Retinal pigment epithelial cell (primary cell): ENCODE results near the gene HNRNPLL.

ENCODE experiments used
- DNase-seq: peaks from one replicate; pipeline ENCODE4 v3.0.0-alpha.2; 2010; ENCODE audit warnings: low read depth
- H3K4me3 ChIP-seq: 2 replicates; pipeline ENCODE4 v1.5.1; 2011; ENCODE audit warnings: mild to moderate bottlenecking, low read length, control low read depth, moderate library complexity
- TF ChIP-seq, protein P1 (sequence below): conservative IDR thresholded peaks from 2 replicates; pipeline ENCODE4 v1.5.1; 2011; ENCODE audit warnings: low read depth, low read length, control low read depth, inconsistent platforms

Gene HNRNPLL

DNA sequence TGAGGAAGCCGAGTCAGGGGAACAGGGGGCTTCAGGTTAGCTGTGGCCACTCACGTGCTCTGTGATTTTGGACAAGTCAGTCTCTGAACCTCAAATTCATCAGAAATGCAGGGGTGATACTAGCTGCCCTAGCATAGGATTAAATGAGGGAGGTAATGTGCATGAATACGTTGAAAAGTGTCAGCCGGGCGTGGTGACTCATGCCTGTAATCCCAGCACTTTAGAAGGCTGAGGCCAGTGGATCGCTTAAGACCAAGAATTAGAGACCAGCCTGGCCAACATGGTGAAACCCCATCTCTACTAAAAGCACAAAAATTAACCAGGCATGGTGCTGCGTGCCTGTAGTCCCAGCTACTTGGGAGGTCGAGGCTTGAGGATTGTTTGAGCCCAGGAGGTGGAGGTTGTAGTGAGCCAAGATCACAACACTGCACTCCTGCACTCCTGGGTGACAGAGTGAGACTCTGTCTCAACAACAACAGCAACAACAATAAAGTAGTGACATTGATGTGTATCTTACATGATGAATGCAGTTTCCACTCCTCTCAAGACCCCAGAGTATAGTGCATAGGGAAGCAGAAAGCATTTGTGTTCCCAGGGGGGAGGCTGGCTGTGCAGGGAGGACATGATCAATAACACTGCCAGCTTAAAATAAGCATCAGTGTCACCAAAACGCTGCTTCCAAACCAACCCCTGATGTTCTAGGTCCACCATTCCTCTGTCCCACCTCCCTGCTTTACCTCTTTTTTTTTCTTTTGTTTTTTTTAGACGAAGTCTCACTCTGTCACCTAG lies 68.8 kb downstream of the HNRNPLL start:
- DNase-seq, result peak; percentile 58
- TF ChIP-seq, protein P1, sequence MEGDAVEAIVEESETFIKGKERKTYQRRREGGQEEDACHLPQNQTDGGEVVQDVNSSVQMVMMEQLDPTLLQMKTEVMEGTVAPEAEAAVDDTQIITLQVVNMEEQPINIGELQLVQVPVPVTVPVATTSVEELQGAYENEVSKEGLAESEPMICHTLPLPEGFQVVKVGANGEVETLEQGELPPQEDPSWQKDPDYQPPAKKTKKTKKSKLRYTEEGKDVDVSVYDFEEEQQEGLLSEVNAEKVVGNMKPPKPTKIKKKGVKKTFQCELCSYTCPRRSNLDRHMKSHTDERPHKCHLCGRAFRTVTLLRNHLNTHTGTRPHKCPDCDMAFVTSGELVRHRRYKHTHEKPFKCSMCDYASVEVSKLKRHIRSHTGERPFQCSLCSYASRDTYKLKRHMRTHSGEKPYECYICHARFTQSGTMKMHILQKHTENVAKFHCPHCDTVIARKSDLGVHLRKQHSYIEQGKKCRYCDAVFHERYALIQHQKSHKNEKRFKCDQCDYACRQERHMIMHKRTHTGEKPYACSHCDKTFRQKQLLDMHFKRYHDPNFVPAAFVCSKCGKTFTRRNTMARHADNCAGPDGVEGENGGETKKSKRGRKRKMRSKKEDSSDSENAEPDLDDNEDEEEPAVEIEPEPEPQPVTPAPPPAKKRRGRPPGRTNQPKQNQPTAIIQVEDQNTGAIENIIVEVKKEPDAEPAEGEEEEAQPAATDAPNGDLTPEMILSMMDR, result no peak
- H3K4me3 ChIP-seq, result no peak overlapping the region

DNA sequence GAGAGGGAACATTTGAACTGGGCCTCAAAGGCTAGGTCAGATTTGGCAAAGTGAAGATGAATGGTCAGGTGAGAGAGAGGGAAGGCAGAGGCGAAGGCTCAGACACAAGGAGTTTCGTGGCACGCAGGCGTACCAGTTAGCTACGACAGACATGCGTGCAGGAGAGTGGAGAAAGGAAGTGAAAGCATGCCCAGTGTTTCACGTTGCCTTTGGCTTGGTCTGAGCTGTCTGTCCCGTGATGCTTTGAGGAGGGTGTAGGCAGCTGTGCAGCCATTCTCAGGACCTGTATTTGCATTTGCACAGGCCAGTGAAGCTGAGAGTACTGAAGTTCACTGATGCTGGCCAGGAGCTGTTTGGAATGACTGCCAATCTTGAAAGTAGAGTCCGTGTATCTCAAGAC lies 69.5 kb downstream of the HNRNPLL start:
- no peak overlapping the region for H3K4me3 ChIP-seq
- TF ChIP-seq, protein P1, result no peak
- no peak for DNase-seq

DNA sequence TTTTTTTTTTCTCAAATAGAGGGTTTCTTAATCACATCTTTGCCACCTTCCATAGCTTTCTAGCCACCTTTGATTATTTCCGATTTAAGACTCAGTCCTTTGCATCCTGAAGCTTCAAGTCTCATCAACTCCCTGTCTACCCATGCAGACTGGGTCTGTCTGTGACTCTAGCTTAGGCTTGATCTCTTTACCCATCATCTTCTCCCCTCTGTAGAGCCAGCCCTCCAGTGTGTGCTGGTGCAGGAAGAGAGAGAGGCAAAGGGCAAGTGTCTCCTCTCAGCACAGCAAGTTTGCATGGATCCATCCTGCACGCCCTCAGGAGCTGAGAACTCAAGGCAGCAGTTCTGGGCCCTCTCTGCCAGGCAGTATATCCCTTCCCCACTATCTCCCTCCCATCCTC lies 70.4 kb downstream of the HNRNPLL start:
- H3K4me3 ChIP-seq, result no peak overlapping the region
- TF ChIP-seq, protein P1, result no peak
- no peak for DNase-seq

DNA sequence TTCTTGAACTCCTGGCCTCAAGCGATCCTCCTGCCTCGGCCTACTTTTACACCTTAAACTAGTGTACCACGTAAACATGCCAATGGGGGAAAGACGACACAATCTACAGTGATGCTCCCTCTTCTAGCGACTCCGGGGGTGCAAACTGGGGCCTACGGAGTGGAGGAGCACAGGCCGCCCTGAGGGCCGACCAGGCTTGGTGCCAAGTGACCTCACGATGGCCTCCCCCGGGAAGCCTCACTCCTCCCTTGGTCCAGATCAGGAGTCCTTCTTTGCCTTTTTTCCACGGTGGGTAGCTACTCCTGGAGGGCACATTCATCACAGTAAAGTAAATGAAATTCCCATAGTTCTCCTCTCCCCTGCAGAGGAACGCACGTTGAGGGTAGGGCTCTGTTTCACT lies 73.5 kb downstream of the HNRNPLL start:
- TF ChIP-seq, protein P1, result no peak
- DNase-seq, result no peak
- no peak overlapping the region for H3K4me3 ChIP-seq

DNA sequence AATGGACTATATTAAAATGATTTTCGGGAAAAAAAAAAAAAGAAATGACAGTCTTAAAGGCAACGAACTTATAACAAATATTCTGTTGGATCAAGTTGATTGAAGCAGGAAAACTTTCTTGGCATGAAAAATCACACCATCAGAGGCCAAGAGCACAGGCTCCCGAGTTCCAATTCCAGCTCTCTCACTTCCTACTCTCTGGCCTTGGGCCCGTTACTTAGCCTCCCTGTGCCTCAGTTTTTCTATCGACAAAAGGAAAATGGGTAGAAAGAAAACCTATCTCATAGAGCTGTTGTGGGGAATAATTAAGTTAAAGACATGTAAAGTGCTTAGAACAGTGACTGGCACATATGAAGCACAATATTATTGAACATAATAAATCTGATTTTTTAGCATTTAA lies 74.2 kb downstream of the HNRNPLL start:
- peak overlapping the region; percentile 48 for H3K4me3 ChIP-seq
- TF ChIP-seq, protein P1, result no peak
- DNase-seq, result no peak

DNA sequence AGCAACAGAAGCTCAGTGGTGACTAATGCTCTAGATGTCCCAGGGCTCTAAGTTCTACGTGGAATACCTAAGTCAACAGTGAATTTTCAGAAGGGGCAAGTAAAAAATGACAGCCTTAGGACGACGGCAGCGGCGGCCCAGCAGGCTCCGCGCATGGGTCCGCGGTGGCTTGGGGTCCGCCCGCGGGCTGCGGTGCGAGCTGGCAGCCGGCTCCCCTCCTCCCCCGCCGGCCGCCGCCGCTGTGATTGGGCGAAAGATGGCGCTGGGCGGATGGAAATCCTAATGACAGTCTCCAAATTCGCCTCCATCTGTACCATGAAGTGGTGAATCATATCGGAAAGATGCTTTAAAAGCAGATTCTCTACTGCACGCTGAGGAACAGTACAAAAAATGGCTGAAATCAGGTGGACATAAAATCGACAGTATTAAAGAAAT lies 74.7 kb downstream of the HNRNPLL start:
- TF ChIP-seq, protein P1, result no peak
- peak overlapping the region; percentile 48 for H3K4me3 ChIP-seq
- DNase-seq, result no peak

DNA sequence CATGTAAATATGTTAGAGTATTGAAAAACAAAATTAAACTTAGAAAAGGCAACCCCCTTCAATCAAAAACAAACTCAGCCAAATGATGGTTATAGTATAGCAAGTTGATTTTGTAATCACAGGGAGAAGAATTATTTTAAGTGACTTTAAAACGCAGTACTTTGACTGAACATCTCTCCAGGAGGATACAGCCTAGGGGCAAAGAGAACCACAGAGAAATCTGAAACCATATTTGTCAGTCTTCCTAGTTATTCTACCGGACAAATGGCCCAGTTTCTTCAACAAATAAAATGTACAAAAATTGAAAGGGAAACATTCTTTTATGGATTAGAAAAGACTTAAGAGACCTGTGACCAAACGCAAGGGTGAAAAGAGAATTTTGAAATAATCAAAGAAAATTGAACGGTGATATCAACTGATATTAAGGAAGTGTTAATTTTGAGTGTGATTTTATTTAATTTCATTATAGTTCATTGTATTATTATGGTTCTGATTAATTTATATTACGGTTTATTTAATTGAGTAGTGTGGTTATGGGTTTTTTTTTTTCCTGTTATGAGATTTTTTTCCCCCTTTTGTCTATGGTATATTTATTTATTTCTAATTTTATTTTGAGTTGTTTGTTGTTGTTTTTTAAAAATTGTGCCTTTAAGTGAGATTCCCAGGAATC lies 75.3 kb downstream of the HNRNPLL start:
- peak overlapping the region; percentile 48 for H3K4me3 ChIP-seq
- TF ChIP-seq, protein P1, result no peak
- no peak for DNase-seq
